Stimulated activated CD4-positive, alpha-beta T cell treated with anti-CD3 and anti-CD28 coated beads, Interleukin-15, amount 100 ng/mL, for 48 hours (primary cell): ENCODE data around the gene TAS1R3.
"Not testable (repeated sequence)": the region's sequence is repeated elsewhere in the genome, so short reads cannot be mapped to it uniquely, and the experiment has no call there.

Experiments used
- DNase-seq, 2 donors: peaks; one replicate each; pipeline ENCODE4 v3.0.0-alpha.2; 2020; ENCODE audit warnings: low read depth in 2 of 2

Gene TAS1R3

DNA sequence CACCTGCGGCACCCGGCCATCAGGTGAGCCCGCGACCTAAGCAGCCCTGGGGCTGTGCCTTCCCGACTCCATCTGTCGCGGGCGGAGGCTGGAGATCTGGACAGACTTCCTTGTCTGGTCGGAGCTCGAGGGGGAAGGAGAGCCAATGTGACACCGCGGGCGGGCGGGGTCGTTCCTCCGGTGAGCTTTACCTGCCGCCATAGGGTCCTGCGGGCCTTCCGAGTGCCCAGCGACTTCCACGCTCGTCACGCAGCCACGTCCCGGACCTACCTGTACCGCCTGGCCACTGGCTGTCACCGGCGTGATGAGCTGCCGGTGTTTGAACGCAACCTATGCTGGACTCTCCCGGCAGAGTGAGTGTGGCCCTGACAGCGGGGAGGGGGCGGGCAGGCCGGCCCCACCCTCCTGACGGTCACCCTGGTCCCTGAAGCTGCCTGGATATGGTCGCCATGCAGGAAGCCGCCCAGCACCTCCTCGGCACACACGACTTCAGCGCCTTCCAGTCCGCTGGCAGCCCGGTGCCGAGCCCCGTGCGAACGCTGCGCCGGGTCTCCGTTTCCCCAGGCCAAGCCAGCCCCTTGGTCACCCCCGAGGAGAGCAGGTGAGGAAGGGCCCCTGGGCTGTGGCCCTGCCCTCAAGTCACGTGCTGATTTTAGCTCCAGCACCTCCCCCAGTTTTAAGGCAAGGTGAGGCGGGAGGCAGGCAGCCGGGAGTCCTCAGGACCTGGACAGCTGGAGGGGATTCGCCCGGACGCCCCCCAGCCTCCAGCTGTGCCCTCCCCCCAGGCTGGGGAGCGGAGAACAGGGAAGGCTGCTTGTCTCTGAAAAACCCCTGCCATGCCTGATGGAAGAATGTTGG, 21.6 kb upstream of the TAS1R3 start:
- no peak for DNase-seq

DNA sequence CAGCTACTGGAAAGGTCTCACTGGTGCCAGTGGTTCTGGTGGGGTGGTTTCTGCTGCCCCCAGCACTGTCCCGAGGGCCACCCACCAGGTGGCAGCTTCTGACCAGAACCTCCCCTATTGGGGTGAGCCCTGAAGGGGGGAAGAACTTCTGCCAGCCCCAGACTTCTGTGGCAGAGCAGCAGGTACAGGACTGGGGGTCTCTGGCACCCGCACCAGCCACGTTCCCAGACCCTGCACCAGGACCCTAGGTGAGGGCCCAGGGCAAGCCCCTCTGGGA, 21.0 kb upstream of the TAS1R3 start:
- DNase-seq = no peak

DNA sequence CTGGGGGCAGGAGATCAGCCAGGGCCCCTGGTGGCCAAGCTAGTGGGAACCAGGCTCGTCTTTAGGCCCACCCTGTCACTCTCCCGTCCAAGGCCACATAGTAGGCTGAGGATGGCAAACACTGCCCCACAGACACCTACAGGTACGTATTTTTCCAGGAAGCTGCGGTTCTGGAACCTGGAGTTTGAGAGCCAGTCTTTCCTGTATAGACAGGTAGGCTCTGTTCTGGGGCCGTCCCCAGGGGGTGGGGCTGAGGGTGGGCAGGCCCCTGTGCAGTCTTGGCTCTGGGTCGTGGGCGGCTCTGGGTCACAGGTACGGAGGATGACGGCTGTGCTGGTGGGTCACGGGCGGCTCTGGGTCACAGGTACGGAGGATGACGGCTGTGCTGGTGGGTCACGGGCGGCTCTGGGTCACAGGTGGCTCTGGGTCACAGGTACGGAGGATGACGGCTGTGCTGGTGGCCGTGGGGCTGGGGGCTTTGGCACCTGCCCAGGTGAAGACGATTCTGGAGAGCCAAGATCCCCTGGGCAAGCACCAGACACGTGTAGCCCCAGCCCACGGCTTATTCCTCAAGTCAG, 20.5 kb upstream of the TAS1R3 start:
- no peak for DNase-seq

DNA sequence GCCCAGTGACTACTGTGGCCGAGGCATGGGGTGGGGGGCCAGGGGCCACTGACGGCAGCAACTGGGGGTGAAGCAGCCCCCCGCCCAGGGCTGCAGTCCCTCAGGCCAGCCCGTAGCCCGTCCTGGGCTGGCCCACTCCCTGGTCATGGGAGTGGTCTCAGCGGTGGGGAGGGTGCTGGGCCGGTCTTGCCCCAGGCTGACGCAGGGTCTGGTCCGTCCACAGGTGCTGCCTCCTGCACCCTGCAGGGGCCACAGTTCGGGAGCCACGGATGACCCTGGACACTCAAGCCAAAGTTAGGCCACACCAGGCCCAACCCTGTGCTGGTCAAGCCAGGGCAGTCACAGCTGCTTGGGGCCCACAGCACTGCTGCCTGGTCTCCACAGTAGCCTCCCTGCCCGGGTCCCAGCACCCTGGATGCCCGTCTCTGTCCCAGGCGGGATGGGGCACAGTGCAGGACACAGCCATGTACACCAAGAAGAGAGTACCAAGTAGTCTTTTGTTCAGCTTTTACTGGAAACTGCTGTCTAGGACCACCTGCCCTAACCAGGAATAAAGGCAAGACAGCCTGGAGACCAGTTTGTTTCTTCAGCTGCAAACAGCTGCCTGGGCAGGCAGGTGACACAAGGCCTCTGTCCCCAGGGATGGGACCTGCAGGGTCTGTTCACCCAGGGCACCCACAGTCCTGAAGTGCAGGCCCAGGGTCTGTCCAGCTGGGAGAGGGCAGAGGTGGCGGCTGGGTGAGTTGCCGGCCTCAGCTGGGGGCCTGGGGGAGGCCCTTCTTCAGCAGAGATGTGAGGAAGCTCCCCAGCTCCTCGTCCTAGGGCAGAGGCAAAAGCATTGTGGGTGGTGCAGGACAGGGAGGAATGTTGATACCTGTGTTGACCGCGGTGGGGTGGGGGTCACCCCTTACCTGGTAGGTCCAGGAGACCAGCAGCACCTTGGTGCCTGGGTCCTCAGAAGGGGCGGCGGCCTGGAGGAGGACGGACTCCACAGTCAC, 19.7 kb upstream of the TAS1R3 start:
- no peak for DNase-seq

DNA sequence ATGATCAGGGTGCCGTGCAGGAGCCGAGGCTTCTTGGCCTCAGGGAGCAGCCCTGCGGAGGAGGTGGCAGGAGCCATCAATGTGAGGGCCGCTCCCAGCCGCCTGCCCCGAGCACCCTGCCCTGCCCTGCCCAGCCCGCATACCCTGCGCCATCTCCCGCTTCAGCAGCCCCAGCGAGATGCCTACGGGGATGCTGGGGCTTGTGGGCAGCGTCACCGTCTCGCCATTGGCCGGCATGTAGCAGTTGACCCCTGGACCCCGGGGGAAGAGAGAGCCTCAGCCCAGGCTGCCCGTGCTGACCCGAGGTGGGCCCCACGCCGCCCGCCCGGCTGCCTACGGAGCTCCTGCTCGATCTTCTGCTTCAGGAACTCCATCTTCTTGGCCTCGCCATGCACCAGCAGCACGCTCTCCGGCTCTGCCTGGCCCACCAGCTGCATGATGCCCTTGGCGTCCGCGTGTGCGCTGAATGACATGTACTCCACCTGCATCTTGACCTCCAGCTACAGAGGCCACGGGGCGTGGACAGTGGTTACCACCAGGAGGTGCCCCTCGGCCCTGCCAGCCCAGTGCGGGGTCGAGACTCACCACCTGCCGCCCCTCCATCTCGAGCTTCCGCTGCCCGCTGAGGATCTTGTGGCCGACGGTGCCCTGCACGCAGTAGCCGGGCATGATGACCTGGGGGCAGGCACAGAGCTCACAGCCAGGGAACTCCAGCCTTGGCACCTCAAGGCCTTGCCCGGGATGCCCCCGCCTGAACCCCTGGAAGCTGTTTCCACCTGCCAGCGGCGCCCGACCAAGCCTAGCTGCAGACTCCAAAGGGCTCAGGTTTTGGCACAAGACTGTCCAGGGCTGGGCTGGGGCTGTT, 18.4 kb upstream of the TAS1R3 start:
- DNase-seq = no peak

DNA sequence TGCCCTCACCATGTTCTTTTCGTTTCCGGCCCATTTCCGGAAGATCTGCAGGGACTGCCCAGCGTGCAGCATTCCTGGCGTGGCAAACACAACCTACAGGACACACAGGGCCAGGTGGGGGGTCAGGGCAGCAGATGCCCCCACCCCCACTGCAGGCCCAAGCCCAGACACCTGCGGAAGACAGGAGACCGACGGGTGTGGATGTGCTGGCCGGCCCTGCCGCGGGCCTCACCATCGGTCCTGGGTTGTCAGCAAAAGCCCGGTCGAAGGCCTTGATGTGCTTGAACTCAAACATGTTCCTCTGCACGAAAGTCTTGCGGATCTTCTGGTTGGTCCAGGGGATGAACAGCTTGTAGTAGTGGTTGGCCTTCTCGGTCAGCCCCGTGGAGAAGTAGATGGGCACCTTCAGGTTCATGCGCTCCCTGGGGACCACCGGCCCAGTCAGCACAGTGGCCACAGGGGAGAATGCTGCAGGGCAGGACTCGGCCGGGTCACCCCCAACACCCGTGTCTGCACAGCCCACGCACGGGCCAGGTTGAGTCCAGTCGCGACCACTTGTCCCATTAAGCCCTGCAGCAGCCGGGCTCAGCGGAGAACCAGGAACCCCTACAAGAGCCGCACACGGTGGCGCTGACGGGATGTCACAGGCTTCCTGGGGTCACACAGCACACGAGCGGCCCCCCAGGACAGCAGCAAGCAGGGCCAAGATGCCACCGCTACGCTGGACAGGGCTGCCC, 17.4 kb upstream of the TAS1R3 start:
- no peak for DNase-seq

DNA sequence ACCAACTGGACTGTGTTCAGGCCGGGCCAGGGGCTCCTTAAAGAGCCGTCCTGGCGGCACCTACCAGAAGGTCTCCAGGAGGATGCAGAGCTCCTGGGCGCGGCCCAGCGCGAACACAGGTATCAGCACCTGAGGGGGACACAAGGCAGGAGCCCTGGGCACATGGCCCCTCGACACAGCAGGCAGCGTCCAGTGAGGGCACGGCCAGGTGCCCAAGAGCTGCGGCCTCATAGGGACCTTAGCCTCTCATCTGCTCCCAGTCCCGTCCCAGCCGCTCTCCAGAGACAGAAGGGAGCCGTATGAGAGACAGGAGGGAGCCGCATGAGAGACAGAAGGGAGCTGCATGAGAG, 16.9 kb upstream of the TAS1R3 start:
- DNase-seq = no peak

DNA sequence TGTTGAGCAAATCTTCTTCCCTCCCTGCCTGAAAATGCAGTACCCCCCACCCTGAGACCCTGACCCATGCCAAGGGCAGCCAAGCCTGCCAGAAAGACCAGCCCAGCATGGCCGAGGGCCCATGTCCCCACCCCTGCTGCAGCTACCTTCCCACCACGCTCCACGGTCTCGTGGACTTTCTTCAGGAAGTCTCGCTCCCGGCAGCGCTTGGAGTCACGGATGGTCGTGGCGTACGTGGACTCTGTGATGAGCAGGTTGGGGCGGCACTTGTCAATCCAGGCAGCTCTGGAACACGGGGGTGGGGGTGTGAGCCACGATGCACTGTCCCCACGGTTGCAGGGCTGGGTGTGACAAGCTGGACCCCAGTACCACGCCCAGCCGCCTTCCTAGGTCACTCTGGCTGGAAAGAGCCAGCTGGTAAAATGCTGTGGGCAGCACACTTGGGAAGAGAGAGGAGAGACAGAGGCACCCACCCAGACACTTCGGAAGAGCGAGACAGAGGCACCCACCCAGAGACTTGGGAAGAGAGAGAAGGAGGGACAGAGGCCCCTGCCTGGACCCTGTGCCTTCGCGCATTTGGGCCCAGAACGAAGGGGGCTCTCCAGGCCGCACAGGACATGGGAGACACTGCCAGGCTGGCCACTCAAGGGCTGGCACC, 16.3 kb upstream of the TAS1R3 start:
- DNase-seq = no peak

DNA sequence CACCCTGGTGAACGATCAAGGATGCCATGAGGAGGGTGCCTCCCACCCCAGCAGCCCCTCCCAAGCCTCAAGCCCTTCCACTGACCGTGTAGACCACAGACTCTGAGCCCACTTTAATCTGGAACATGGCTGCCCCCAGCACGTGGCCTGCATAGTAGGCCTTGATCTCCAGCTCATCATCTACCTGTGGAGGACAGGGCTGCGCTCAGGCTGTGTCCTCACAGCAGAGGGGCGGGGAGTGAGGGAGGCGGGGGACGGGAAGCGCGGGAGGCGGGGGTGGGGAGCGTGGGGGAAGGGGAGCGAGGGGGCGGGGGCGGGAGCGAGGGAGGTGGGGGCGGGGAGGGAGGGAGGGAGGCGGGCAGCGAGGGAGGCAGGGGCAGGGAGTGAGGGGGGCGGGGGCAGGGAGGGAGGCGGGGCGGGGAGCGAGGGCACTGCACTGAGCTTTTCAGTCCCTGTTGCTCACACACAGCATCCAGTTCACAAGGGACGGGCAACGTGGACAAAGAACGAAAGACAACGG, 15.6 kb upstream of the TAS1R3 start:
- no peak for DNase-seq

DNA sequence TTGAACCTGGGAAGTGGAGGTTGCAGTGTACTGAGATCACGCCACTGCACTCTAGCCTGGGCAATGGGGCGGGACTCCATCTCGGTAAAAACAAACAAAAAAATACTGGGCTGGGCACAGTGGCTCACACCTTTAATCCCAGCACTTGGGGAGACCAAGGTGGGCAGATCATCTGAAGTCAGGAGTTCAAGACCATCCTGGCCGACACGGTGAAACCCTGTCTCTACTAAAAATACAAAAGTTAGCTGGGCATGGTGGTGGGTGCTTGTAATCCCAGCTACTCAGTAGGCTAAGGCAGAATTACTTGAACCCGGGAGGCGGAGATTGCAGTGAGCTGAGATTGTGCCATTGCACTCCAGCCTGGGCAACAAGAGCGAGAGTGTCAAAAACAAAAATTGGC, 14.9 kb upstream of the TAS1R3 start:
- DNase-seq = not testable (repeated sequence)

DNA sequence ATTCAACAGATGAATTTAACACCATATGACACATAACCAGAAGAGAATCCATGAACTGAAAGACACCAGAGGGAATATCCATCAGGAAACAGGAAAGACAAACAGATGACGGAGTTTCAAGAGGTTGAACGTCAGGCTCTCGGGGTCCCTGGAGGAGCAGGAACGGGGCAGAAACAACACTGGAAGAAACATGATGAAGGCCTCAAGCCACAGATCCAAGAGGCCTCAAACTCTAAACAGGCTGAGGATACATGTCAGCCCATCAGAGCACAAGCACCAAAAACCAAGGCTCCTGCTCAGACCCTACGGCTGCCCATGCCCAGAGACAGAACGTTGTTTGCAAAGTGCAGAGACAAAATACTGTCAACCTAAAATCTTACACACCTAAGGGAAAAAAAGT, 13.7 kb upstream of the TAS1R3 start:
- no peak for DNase-seq

DNA sequence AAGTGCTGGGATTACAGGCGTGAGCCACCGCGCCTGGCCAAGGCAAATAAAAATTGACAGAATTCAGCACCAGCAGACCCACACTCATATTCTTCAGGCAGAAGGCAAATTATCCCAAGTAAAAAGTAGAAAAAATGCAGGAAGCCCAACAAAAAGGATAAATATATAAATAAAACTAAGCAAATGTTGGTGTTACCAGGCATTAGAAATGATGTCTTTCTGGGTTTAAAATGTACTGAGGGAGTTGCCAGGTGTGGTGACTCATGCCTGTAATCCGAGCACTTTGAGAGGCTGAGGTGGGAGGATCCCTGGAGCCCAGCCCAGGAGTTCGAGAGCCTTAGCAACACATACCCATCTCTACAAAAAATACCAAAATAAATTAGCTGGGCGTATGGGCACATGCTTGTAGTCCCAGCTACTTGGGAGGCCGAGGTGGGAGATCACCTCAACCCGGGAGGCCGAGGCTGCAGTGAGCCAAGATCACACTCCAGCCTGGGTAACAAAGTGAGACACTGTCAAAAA, 12.9 kb upstream of the TAS1R3 start:
- no peak for DNase-seq

DNA sequence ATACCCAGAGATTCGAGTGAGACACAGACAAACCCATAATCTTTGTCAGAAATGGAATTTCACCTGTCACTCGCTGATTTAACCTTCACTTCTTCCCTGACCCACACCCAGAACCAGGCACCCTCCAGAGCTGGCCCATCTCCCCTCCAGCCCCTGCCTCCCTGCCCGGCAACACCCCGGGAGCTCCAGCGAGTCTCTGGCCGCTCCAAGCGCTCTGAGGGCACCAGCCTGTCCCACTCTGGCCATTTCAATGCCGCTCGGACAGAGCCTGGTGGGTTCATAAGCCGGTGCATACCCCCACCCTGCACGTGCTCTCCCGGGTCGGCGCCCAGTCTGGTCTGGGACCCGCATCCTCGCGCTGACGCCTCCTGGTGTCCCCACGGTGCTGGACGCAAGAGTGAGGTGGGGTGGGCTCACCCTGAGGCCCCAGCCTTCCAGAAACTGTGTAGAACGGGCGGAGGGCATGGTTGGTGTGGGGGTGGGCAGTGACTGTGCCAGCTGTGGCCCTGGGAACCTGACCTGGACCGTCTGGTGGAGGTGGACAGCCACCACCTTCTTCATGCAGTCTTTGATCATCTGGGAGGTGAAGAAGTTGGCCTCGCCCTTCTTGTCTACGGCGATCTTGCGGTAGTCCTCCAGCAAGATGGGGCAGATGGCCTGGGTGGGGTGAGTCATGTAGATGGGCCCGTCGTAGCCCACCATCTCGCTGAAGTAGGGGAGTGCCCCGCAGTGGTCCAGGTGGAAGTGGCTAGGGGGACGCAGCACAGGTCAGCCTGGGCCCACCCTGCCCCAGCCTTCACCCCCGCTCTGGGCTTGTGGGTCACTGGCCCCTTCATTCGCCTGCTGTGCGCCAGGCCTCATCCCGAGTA, 12.1 kb upstream of the TAS1R3 start:
- no peak for DNase-seq

DNA sequence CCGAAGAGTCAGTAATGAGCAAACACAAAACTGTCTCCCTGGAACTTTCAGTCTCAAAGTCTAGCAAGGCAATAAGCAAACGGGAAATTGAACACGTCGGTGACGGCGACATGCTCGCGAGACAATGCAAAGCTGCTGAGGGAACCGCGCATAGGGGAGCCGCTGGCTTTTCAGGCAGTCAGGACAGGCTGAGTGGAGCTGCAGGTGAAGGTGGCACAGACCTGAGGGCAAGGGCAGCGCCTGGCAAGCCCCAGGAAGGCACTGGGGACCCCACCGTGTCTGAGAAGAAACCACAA, 11.5 kb upstream of the TAS1R3 start:
- no peak for DNase-seq

DNA sequence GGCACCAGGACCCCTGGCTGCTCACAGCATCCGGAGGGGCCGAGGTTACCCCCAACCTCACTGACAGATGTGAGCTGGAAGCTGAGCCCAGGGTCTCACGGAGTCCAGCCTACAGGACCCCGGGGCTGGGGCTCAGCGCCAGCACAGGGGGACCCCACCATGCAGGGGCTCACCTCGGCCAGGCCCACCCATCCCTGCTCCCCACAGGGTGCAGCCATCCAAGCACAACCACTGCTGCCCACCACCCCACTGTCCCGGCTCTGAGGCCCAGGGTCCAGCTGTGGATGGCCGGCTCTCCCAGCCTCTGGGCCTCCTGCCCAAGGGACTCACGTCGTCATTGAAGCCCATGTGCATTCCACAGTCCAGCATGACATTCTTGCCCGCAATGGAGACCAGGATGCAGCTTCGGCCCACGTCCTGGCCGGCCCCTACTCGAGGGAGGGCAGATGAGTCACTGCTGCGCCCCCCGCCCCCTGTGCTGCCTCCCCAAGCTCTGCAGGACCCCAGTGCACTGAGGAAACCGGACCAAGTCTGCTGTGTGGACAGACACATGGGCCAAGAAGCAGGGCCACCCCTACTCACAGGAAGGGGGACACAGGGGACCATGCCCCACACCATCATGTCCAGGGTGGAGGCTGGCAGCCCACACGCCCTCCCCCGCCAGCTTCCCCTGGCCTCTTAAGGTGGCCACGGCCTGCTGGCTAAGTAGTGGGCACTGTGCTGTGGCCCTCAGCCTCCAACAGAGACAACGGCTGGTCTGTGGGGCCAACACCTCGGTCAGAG, 10.2 kb upstream of the TAS1R3 start:
- DNase-seq = no peak

DNA sequence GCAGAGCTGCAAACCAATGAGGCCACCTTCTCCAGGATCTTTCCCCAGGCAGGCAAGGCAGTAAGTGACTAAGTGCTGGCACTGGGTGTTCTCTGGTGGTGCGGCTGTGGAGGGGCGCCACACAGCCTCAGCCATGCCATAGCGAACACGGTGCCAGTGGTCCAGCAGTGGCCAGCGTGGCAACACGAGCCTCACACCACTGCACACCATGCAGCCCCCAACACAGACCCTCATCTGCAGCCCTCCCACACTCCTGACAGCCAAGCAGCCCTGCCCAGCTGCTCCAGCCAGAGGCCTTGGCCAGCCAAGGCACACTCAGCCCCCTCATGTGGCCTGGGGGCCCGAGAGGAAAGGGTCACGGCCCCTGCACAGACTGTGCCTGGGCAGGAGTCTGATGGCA, 9.6 kb upstream of the TAS1R3 start:
- DNase-seq = no peak

DNA sequence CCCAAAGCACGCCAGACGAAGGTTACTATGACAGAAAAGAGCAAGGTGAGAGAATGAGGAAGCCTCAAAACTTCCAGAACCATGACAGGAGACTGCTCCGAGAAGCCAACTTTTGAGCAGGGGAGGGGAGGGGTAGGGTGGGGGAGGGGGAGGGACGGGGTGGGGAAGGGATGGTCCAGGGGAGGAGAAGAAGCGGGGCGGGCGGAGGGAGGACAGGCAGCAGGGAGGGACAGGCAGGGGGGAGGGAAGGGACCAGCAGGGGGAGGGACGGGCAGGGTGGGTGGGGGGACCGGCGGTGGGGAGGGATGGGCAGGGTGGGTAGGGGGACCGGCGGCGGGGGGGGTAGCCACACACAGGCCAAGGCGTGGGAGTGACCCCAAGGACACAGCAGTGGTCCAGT, 8.7 kb upstream of the TAS1R3 start:
- DNase-seq = no peak

DNA sequence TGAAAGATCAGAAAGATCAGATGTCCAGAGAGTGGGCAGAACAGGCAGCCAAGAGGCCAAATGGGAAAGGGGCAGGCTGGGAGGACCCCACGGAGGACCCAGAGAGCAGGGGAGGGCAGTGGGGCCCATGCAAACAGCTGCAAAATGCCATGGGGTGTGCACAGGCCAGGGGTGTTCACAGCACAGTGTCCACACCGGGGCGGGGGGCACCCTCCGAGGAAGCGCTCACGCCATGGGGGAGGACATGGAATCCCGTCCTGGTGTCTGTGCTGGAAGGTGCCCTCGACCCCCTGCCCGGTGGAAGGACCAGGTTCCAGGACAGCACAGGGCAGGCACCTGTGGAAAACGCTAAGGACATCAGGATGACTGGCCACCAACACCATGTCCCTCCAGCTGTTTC, 8.1 kb upstream of the TAS1R3 start:
- no peak for DNase-seq
